HCT116 (cell line): Measurements from ENCODE around the gene ARHGAP1. TPM values are rescaled to one million over a fixed set of nuclear protein-coding genes. Genes with fewer than 3 reads are reported as not detected.

Source experiments
- ATAC-seq: fragments of 200-7000 bp; cut with Tn5 transposase; 2 replicates; pipeline ENCODE4 v1.9.1; 2020; ENCODE audit warnings: mild to moderate bottlenecking, moderate library complexity
- BruUV-seq: library from RNA; stranded (reverse); fragments of 400-500 nt; replicated peaks from 2 replicates; lab custom pipeline; 2021; lab: Mats Ljungman, UMichigan
- CTCF ChIA-PET: fragments of 300-600 bp; sonication (Branson Sonifier 250); formaldehyde crosslinking; loops from one replicate; lab custom pipeline; 2021; ENCODE audit warnings: antibody characterized with exemption; lab: Charles Lee
- POLR2A ChIA-PET: fragments of 300-600, 350-600 bp; sonication (Branson Sonifier 250); formaldehyde crosslinking; loops from one replicate; lab custom pipeline; 2021; ENCODE audit warnings: antibody characterized with exemption; lab: Charles Lee
- RAD21 ChIA-PET, 2 experiments: fragments of 300-600 bp; sonication (Branson Sonifier 250); formaldehyde crosslinking; loops; one replicate each; lab custom pipeline; 2023; ENCODE audit warnings: low total read pairs in 2 of 2; ENCODE audit not compliant: uncharacterized antibody in 2 of 2, unreplicated experiment in 2 of 2, low non-redundant PET in 1 of 2; lab: Charles Lee
- DNase-seq: peaks from one replicate; pipeline ENCODE4 v3.0.0-alpha.2; 2010; ENCODE audit warnings: low read depth, low spot score
- H2AFZ ChIP-seq: fragments of 200-600 bp; shearing (Covaris generic), sonication (generic); 2 replicates; pipeline ENCODE4 v1.6.1; 2017; ENCODE audit warnings: low read depth, mixed run types, mixed read lengths, antibody characterized with exemption, low read length; ENCODE audit not compliant: poor library complexity, severe bottlenecking
- H3K27ac ChIP-seq: 2 replicates; pipeline ENCODE4 v1.5.1; 2012; ENCODE audit warnings: low read depth, low read length
- H3K27me3 ChIP-seq: fragments of 200-600 bp; sonication (generic); 2 replicates; pipeline ENCODE4 v1.6.1; 2016; ENCODE audit warnings: mixed run types, low read length, mixed read lengths; ENCODE audit not compliant: insufficient read depth
- H3K36me3 ChIP-seq, 2 experiments: fragments of 200-500 bp in 1 of 2; fragments of 200-600 bp in 1 of 2; sonication (Bioruptor generic) in 1 of 2; sonication (generic) in 1 of 2; 2 replicates each; pipeline versions ENCODE4 v1.5.1 to v1.6.1; 2014 to 2016; ENCODE audit warnings: low read length in 2 of 2, inconsistent platforms in 1 of 2, mixed read lengths in 1 of 2, mixed run types in 1 of 2; ENCODE audit not compliant: insufficient read depth in 2 of 2, control insufficient read depth in 1 of 2
- H3K4me1 ChIP-seq, 2 experiments: fragments of 200-600 bp in 1 of 2; sonication (generic) in 1 of 2; 2 replicates each; pipeline versions ENCODE4 v1.5.1 to v1.6.1; 2012 to 2017; ENCODE audit warnings: low read length in 2 of 2, inconsistent platforms in 1 of 2, mild to moderate bottlenecking in 1 of 2, mixed read lengths in 1 of 2, mixed run types in 1 of 2, moderate library complexity in 1 of 2; ENCODE audit not compliant: insufficient read depth in 2 of 2, control insufficient read depth in 1 of 2
- H3K4me2 ChIP-seq: fragments of 200-600 bp; sonication (generic); 2 replicates; pipeline ENCODE4 v1.6.1; 2017; ENCODE audit warnings: mixed run types, low read length, mixed read lengths
- H3K4me3 ChIP-seq, 2 experiments: fragments of 200-600 bp in 1 of 2; sonication (generic) in 1 of 2; replicated peaks in 1 of 2; 2 replicates each; pipeline ENCODE4 v1.5.1; 2011 to 2016; ENCODE audit warnings: low read length in 2 of 2, control low read depth in 1 of 2, low read depth in 1 of 2, mild to moderate bottlenecking in 1 of 2, mixed read lengths in 1 of 2, mixed run types in 1 of 2
- H3K79me2 ChIP-seq: fragments of 200-600 bp; sonication (generic); 2 replicates; pipeline ENCODE4 v1.6.1; 2017; ENCODE audit warnings: mild to moderate bottlenecking, mixed run types, low read length, moderate library complexity, mixed read lengths; ENCODE audit not compliant: insufficient read depth
- H3K9ac ChIP-seq: fragments of 200-600 bp; sonication (generic); 2 replicates; pipeline ENCODE4 v1.6.1; 2016; ENCODE audit warnings: low read length, mixed read lengths
- H3K9me2 ChIP-seq: fragments of 200-600 bp; sonication (generic), shearing (Covaris generic); 2 replicates; pipeline ENCODE4 v1.6.1; 2017; ENCODE audit warnings: mixed run types, mild to moderate bottlenecking, moderate library complexity; ENCODE audit not compliant: insufficient read depth
- H3K9me3 ChIP-seq, 2 experiments: fragments of 200-500 bp in 1 of 2; fragments of 200-600 bp in 1 of 2; sonication (Bioruptor generic) in 1 of 2; sonication (generic) in 1 of 2; 2 replicates each; pipeline ENCODE4 v1.6.1; 2014 to 2017; ENCODE audit warnings: low read length in 2 of 2, mixed read lengths in 2 of 2, inconsistent platforms in 1 of 2, low read depth in 1 of 2, mild to moderate bottlenecking in 1 of 2, mixed run types in 1 of 2, moderate library complexity in 1 of 2; ENCODE audit not compliant: control insufficient read depth in 1 of 2, insufficient read depth in 1 of 2
- H4K20me1 ChIP-seq: fragments of 200-600 bp; sonication (generic), shearing (Covaris generic); 2 replicates; pipeline ENCODE4 v1.6.1; 2017; ENCODE audit warnings: mixed run types, mild to moderate bottlenecking, moderate library complexity; ENCODE audit not compliant: insufficient read depth
- CBX3 ChIP-seq: IDR thresholded peaks from 2 replicates; pipeline ENCODE4 v1.6.1; 2012; ENCODE audit warnings: low read depth
- EGR1 ChIP-seq: IDR thresholded peaks from 2 replicates; pipeline ENCODE4 v1.6.1; 2012; ENCODE audit warnings: low read depth
- EZH2phosphoT487 ChIP-seq: fragments of 200-600 bp; IDR thresholded peaks from 2 replicates; pipeline ENCODE4 v1.6.1; 2018; ENCODE audit warnings: antibody characterized with exemption, borderline replicate concordance
- FOSL1 ChIP-seq: IDR thresholded peaks from 2 replicates; pipeline ENCODE4 v1.6.1; 2012; ENCODE audit warnings: low read depth
- MAX ChIP-seq: IDR thresholded peaks from 2 replicates; pipeline ENCODE4 v1.6.1; 2012
- POLR2AphosphoS5 ChIP-seq: IDR thresholded peaks from 2 replicates; pipeline ENCODE4 v1.6.1; 2011; ENCODE audit warnings: mild to moderate bottlenecking, low read depth, low read length, moderate library complexity
- REST ChIP-seq: IDR thresholded peaks from 2 replicates; pipeline ENCODE4 v1.6.1; 2012; ENCODE audit warnings: low read depth
- SIN3A ChIP-seq: IDR thresholded peaks from 2 replicates; pipeline ENCODE4 v1.6.1; 2012; ENCODE audit warnings: low read depth
- SP1 ChIP-seq: IDR thresholded peaks from 2 replicates; pipeline ENCODE4 v1.6.1; 2012; ENCODE audit warnings: low read depth
- SRF ChIP-seq: IDR thresholded peaks from 2 replicates; pipeline ENCODE4 v1.6.1; 2012; ENCODE audit warnings: low read depth
- TCF7L2 ChIP-seq: IDR thresholded peaks from 2 replicates; pipeline ENCODE4 v1.7.0; 2011; ENCODE audit warnings: borderline replicate concordance, inconsistent platforms; ENCODE audit not compliant: insufficient read depth, insufficient read length; ENCODE audit errors: extremely low read depth
- YY1 ChIP-seq: IDR thresholded peaks from 2 replicates; pipeline ENCODE4 v1.6.1; 2011; ENCODE audit warnings: low read length, low read depth, moderate library complexity, mild to moderate bottlenecking; ENCODE audit not compliant: insufficient replicate concordance; ENCODE audit errors: extremely low read depth
- ZBTB33 ChIP-seq: IDR thresholded peaks from 2 replicates; pipeline ENCODE4 v1.6.1; 2011; ENCODE audit warnings: mild to moderate bottlenecking, low read length, moderate library complexity; ENCODE audit not compliant: insufficient replicate concordance; ENCODE audit errors: extremely low read depth
- ZFX ChIP-seq: fragments of 450-650 bp; IDR thresholded peaks from 2 replicates; pipeline ENCODE4 v1.6.1; 2017
- intact Hi-C: fragments of 100-400 bp; cut with micrococcal nuclease; formaldehyde crosslinking; loops from 2 replicates; pipeline ENCODE4 v1.10.0; 2022
- total RNA-seq: library from RNA; stranded (reverse); gene quantifications from one replicate; pipeline ENCODE4 v1.2.1, GENCODE V29; 2021; ENCODE audit not compliant: unreplicated experiment

ARHGAP1 gene
- total RNA-seq, 1 experiment from 2014 or later = 36.9 TPM

GRCh38 chr11:46667043-46667481 is 33.4 kb downstream of the ARHGAP1 start:
- Histone ChIP-seq H3K9me3 (no peaks in the 10 kb centered on the region), H3K79me2 (no peaks in the 10 kb centered on the region), H3K9ac (no peak overlapping the region), H3K9me2 (no peaks in the 10 kb centered on the region), H4K20me1 (no peaks in the 10 kb centered on the region), H3K4me2 (no peak overlapping the region), H3K36me3 (peaks cover 14 to 19% of the 10 kb centered on the region in 2 experiments; a peak in 3 of 4 replicates), H2AFZ (no peak overlapping the region), H3K4me3 (no peak overlapping the region), H3K27ac (no peak overlapping the region), H3K4me1 (no peaks in the 10 kb centered on the region), H3K27me3 (no peaks in the 10 kb centered on the region)
- CTCF ChIA-PET = no interaction called here
- RAD21 ChIA-PET = no interaction called here
- BruUV-seq = no TSS peak
- no peak for DNase-seq
- no peak for ATAC-seq
- TF ChIP-seq MAX = no peak
- no peak for TF ChIP-seq CBX3
- no peak for TF ChIP-seq SP1
- TF ChIP-seq EGR1 = no peak
- TF ChIP-seq ZFX = no peak
- TF ChIP-seq ZBTB33 = no peak
- TF ChIP-seq EZH2phosphoT487 = no peak
- TF ChIP-seq FOSL1 = no peak
- no peak for TF ChIP-seq REST
- no peak for TF ChIP-seq SRF
- no peak for TF ChIP-seq SIN3A
- TF ChIP-seq TCF7L2 = no peak
- no peak for TF ChIP-seq POLR2AphosphoS5
- no peak for TF ChIP-seq YY1
- POLR2A ChIA-PET = no interaction called here
- intact Hi-C loops = loop anchor here (5.0 kb wide), 1 partner anchor 135 kb away; no protein-coding TSS in a partner anchor
